Glutamatergic neuron (in vitro differentiated cells): ENCODE data around the gene RASGEF1C. TPM values are rescaled to one million over a fixed set of nuclear protein-coding genes. Genes with fewer than 3 reads are reported as not detected.

Source experiments
- DNase-seq: peaks from one replicate; pipeline ENCODE4 v3.0.0; 2022
- H3K27ac Mint-ChIP-seq: one replicate; pipeline ENCODE4 v1.8.0; 2020; ENCODE audit warnings: mild to moderate bottlenecking, mixed read lengths, inconsistent platforms; ENCODE audit not compliant: unreplicated experiment
- H3K27me3 Mint-ChIP-seq: one replicate; pipeline ENCODE4 v1.8.0; 2020; ENCODE audit warnings: mild to moderate bottlenecking, moderate library complexity, mixed read lengths, inconsistent platforms; ENCODE audit not compliant: unreplicated experiment
- H3K36me3 Mint-ChIP-seq: one replicate; pipeline ENCODE4 v1.8.0; 2020; ENCODE audit warnings: mild to moderate bottlenecking, mixed read lengths, inconsistent platforms; ENCODE audit not compliant: unreplicated experiment
- H3K4me1 Mint-ChIP-seq: one replicate; pipeline ENCODE4 v1.8.0; 2020; ENCODE audit warnings: mild to moderate bottlenecking, low read depth, mixed read lengths, inconsistent platforms; ENCODE audit not compliant: unreplicated experiment
- H3K4me3 Mint-ChIP-seq: one replicate; pipeline ENCODE4 v1.8.0; 2020; ENCODE audit warnings: mild to moderate bottlenecking, mixed read lengths, inconsistent platforms; ENCODE audit not compliant: unreplicated experiment
- H3K9me3 Mint-ChIP-seq: one replicate; pipeline ENCODE4 v1.8.0; 2020; ENCODE audit warnings: mild to moderate bottlenecking, moderate library complexity, mixed read lengths, inconsistent platforms; ENCODE audit not compliant: unreplicated experiment
- CTCF ChIP-seq: fragments of 200-600 bp; sonication (generic); IDR thresholded peaks from one replicate; pipeline ENCODE4 v1.5.0; 2021; ENCODE audit not compliant: partially characterized antibody, unreplicated experiment
- total RNA-seq: library from RNA; stranded (reverse); fragmentation: NEBNext Ultra II Directional; extraction: Animal tissue kit (Norgen Biotek cat#: 25700); gene quantifications from one replicate; pipeline ENCODE4 v1.2.1, GENCODE V29; 2021; ENCODE audit not compliant: unreplicated experiment

RASGEF1C gene
- total RNA-seq, 1 donor from 2014 or later, result 21.1 TPM

- Mint-ChIP-seq H3K27ac (no peak overlapping the region), H3K36me3 (peaks cover 9% of the 10 kb centered on the region), H3K9me3 (no peaks in the 10 kb centered on the region), H3K4me3 (no peak overlapping the region), H3K27me3 (peaks cover 3% of the 10 kb centered on the region), H3K4me1 (peaks cover 3% of the 10 kb centered on the region)
- TF ChIP-seq CTCF, result no peak
- no peak for DNase-seq
Observed at GRCh38 chr5:180241600-180241999, 32.6 kb upstream of the RASGEF1C start.

GRCh38 chr5:180238631-180239030 lies 29.6 kb upstream of the RASGEF1C start:
- TF ChIP-seq CTCF, result no peak
- Mint-ChIP-seq H3K4me3 (no peak overlapping the region), H3K36me3 (peaks cover 5% of the 10 kb centered on the region), H3K4me1 (no peaks in the 10 kb centered on the region), H3K9me3 (peaks cover 1% of the 10 kb centered on the region), H3K27me3 (no peaks in the 10 kb centered on the region), H3K27ac (no peak overlapping the region)
- no peak for DNase-seq

DNA sequence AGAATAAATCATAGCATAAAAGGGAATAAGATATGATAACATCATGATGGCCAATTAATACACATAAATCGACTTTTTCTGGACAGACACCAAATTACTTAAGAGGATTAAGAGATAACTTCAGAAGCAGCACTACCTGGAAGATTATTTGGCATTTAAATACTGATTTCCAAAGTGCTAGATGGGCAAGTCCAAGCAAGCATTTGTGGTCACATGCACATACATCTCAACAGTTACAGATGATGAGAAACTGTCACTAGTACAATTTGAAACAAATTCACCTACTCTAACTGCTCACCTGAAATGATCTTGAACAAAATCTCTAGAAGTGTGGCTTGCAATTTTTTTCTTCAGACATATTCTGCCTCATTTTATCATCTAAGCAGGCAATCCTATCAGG lies 26.8 kb upstream of the RASGEF1C start:
- Mint-ChIP-seq H3K36me3 (peaks cover 2% of the 10 kb centered on the region), H3K4me3 (no peak overlapping the region), H3K4me1 (no peaks in the 10 kb centered on the region), H3K27me3 (no peaks in the 10 kb centered on the region), H3K9me3 (peaks cover 1% of the 10 kb centered on the region), H3K27ac (no peak overlapping the region)
- DNase-seq, result no peak
- no peak for TF ChIP-seq CTCF

DNA sequence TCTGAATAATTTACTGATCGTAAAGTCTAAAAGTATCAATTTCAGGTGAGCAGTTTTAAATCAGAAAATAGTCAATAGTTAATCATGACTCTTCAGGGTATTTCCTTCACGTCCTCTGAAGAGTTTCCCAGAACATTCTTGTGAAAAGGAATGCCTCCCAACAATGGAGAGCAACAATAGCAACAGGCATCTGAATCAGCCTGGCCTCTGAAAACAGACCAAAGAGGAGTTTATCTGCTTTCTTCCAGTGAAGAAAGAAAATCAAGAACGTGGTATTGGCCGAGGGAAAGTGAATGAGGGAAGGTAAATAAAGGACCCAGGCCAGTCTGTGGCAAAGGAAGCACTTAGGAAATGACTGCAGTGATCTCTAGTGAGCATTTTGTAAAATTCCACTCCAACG lies 26.1 kb upstream of the RASGEF1C start:
- H3K36me3 Mint-ChIP-seq, result no peaks in the 10 kb centered on the region
- no peak overlapping the region for H3K27ac Mint-ChIP-seq
- H3K4me1 Mint-ChIP-seq, result no peaks in the 10 kb centered on the region
- no peak overlapping the region for H3K4me3 Mint-ChIP-seq
- no peaks in the 10 kb centered on the region for H3K27me3 Mint-ChIP-seq
- no peak for DNase-seq
- peaks cover 1% of the 10 kb centered on the region for H3K9me3 Mint-ChIP-seq
- no peak for TF ChIP-seq CTCF

GRCh38 chr5:180234271-180234670 lies 25.3 kb upstream of the RASGEF1C start:
- no peak for TF ChIP-seq CTCF
- no peak overlapping the region for H3K27ac Mint-ChIP-seq
- no peaks in the 10 kb centered on the region for H3K27me3 Mint-ChIP-seq
- DNase-seq, result no peak
- H3K4me3 Mint-ChIP-seq, result no peak overlapping the region
- no peaks in the 10 kb centered on the region for H3K4me1 Mint-ChIP-seq
- H3K36me3 Mint-ChIP-seq, result no peaks in the 10 kb centered on the region
- H3K9me3 Mint-ChIP-seq, result peaks cover 1% of the 10 kb centered on the region
